Stimulated activated CD4-positive, alpha-beta T cell treated with anti-CD3 and anti-CD28 coated beads, TNF-alpha, amount 100 ng/mL, for 48 hours (primary cell): Measurements from ENCODE around the gene GPRIN3.

Experiments used
- DNase-seq, 3 donors: peaks; one replicate each; pipeline ENCODE4 v3.0.0-alpha.2; 2020; ENCODE audit warnings: low read depth in 3 of 3

GPRIN3 gene

GRCh38 chr4:89290727-89291516 is 16.7 kb downstream of the GPRIN3 start:
- DNase-seq, result no peak

GRCh38 chr4:89289312-89289711 is 18.3 kb downstream of the GPRIN3 start:
- no peak for DNase-seq

DNA sequence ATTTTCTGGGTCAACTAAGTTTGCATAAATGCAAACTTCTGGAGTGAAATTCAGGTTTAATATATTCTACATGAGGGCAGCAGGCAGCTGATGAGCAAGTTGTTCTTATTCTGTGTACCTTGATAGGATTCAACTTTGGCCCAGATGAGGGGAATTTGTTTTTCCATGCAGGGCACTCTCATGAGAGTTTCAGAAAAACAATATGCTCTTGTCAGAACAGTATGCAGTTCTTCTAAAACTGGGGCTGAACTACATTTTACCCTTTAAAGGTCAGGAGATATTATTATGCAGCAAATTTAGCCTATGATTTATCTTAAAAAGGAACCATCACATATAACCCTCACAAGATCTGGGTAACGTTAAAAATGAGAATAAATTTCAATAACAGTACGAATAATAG is 19.2 kb downstream of the GPRIN3 start:
- no peak for DNase-seq

DNA sequence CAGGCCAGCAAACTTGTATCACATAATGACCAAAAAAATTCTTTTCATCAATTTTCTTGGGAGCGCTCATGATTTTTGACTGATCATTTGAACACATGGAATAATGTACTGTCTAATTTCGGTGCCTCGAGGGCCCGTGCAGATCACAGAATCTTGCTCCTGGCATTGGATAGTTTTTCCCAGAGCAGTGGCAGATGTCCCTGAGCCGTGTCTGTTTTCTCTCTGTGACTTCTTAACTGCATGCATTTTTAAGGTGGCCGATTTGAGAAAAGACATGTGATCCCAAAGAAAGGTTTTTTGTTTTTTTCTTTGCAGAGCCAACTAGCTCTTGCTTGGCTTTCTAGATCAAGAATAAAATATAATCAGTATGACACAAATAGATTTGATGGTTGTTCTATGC is 19.7 kb downstream of the GPRIN3 start:
- no peak for DNase-seq

DNA sequence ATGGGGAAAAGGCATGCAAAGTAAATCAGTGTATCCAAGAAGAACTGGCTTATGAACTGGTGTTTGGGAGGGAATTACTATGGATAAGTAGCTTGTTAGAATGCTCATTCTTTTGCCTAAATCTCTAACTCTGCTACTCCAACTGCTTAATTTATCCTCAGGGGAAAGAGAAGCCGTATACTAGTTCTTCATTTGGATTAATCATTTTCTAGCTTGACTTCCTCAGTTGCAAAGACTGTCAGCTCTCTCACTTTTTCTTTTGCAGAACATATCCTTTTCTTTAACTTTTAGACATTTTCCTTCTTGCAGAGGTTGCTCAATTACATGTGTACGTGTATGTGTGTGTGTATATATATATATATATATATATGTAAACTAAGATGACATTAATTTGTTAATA is 21.9 kb downstream of the GPRIN3 start:
- DNase-seq, result no peak

- no peak for DNase-seq
These were observed 22.8 kb downstream of the GPRIN3 start for GRCh38 chr4:89284828-89285227.

DNA sequence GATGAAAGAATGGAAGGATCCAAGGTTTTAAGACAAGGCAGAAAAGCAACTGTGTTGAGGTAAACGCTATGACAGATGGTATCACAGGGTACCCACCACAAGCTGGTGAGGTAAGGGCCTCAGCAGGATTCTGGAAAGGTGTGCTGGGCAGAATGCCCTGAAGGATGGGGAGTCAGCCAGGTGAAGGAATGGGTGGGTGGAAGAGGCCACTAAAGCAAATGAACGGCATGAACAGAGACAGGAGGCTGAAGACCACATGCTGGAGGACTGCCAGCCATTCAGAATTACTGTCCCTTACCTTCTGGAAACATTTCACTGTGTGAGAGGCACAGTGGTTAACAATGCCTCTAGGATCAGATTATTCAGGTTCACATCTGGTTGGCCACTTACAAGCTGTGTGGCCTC is 23.6 kb downstream of the GPRIN3 start:
- no peak for DNase-seq

DNA sequence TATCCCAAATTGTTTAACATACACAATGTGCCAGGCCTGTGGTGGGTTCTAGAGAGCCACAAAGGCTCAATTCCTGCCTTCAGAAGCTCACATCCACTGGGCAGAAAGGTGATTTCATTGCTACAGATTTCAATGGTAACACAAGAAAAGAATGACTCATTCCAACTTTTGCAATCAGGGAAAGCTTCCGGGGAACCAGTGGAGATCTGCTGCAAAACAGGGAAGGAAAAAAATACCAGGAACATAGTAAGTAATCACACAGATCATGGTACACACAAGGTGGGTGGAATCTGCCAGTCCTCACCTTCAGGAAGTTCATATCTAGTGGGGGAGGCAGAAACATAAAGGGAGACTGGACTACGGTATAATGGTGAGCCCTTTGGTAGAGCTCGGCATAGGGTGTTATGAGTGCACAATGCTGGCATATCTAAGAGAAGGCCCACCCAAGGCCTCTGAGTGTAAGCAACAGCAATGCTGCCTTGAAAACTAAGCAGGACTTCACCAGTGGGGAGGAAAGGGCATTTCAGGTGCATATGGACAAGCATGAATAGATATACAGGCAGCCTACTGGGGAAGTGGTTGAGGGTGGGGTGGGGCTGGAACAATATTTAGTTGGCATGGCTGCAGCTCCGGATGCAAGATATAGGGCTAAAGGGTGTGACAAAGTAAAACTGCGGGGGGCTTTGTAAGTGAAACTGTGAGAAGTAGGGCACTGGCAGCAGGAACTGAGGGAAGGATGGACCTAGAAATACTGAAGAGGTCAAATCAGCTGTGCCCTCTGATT is 24.2 kb downstream of the GPRIN3 start:
- DNase-seq, result no peak

DNA sequence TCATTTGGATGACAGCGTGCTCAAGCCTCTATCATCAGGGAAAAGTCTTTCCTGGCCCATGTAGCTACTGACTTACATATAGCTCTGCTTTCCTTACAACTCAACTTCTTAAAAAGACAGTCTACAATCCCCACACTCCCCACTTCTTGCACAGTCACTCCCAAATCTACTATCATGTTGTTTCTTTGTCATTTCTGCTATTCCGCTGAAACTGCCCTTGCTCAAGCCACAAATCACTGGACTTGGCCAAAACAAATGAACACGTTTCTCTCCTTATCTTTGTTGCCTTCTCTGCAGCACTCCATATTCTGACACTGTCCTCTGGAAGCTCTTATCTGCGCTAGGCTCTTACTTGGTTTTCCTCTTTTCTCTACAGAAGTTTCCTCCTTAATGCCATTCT is 28.2 kb downstream of the GPRIN3 start:
- no peak for DNase-seq

GRCh38 chr4:89277412-89277811 is 30.2 kb downstream of the GPRIN3 start:
- DNase-seq, result no peak

- DNase-seq, result no peak
These were observed 31.3 kb downstream of the GPRIN3 start for GRCh38 chr4:89276296-89276695.

DNA sequence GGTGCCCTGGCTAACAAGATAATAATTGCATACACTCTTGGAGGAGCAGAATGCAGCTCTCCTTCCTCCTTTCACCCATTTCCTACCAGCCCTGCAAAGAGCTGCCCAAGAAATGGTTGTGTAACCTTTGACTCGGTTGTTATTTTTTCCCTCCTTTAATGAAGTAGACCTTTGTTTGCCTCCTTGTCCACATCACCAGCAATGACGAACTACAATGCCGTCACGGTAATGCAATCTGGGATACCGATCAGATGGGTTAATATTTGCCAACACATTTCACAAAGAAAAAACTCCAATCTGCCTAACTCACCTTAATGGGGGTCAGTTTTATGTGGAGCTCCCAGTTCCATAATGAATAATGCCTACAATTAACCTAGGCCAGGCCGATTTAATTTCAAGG is 32.0 kb downstream of the GPRIN3 start:
- no peak for DNase-seq

DNA sequence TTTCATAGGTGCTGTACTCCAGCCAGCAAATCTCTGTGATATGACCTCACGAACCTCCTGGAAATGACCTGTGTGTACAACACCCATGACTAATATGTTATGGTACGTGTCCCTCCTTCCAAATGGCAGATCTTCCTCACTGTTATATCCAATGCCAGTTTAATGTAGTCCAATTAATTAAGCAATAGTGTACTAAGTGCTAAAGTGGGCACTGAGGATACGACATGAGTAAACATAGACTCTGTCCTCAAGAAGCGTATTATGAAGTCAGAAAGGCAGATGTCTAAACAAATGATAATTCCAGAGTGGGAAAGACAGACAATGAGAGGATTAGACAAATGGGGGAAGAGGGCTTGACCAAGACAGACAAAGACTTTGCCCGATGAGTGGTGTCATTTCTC is 33.9 kb downstream of the GPRIN3 start:
- no peak for DNase-seq

- DNase-seq, result no peak
These were observed 36.8 kb downstream of the GPRIN3 start for GRCh38 chr4:89270792-89271191.

GRCh38 chr4:89269121-89269666 is 38.4 kb downstream of the GPRIN3 start:
- no peak for DNase-seq

GRCh38 chr4:89268679-89269078 is 38.9 kb downstream of the GPRIN3 start:
- DNase-seq, result no peak

GRCh38 chr4:89267846-89268245 is 39.8 kb downstream of the GPRIN3 start:
- no peak for DNase-seq

GRCh38 chr4:89267392-89267791 is 40.2 kb downstream of the GPRIN3 start:
- DNase-seq, result no peak

- DNase-seq, result no peak
These were observed 41.5 kb downstream of the GPRIN3 start for GRCh38 chr4:89266128-89266527.

- DNase-seq, result no peak
These were observed 44.3 kb downstream of the GPRIN3 start for GRCh38 chr4:89263265-89263664.

- DNase-seq, result no peak
These were observed 48.1 kb downstream of the GPRIN3 start for GRCh38 chr4:89259301-89260028.

GRCh38 chr4:89258506-89258905 is 49.1 kb downstream of the GPRIN3 start:
- DNase-seq, result no peak
